ENCODE results near the gene GRIK5.

GRIK5 gene

GRCh38 chr19:42076380-42076944 is 6.5 kb upstream of the GRIK5 start:
- H3K27ac ChIP-seq = peak overlapping the region; percentile 90
- TF ChIP-seq, protein P1, sequence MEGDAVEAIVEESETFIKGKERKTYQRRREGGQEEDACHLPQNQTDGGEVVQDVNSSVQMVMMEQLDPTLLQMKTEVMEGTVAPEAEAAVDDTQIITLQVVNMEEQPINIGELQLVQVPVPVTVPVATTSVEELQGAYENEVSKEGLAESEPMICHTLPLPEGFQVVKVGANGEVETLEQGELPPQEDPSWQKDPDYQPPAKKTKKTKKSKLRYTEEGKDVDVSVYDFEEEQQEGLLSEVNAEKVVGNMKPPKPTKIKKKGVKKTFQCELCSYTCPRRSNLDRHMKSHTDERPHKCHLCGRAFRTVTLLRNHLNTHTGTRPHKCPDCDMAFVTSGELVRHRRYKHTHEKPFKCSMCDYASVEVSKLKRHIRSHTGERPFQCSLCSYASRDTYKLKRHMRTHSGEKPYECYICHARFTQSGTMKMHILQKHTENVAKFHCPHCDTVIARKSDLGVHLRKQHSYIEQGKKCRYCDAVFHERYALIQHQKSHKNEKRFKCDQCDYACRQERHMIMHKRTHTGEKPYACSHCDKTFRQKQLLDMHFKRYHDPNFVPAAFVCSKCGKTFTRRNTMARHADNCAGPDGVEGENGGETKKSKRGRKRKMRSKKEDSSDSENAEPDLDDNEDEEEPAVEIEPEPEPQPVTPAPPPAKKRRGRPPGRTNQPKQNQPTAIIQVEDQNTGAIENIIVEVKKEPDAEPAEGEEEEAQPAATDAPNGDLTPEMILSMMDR (conservative IDR thresholded peaks at IDR 0.05) = no peak
- peak; percentile 7; the same call in 1 of the 2 replicates for TF ChIP-seq ZFX (IDR thresholded peaks at IDR 0.05)

- peak within 1 kb of the TSS; percentile 90 for H3K27ac ChIP-seq
These were observed 5.8 kb upstream of the GRIK5 start, which contains the start of gene ZNF574 for GRCh38 chr19:42075616-42076379. Gene ZNF574 (plus strand): TSS chr19:42076166. CDS start chr19:42078607, 2,441 bp downstream.

GRCh38 chr19:42075364-42075615 is 5.3 kb upstream of the GRIK5 start:
- TF ChIP-seq, protein P1 (conservative IDR thresholded peaks at IDR 0.05) = no peak
- TF ChIP-seq ZFX (IDR thresholded peaks at IDR 0.05) = no peak
- H3K27ac ChIP-seq = peak overlapping the region; percentile 90

More at GRCh38 chr19:42075616-42076379, 5.8 kb upstream of the GRIK5 start, which contains the start of gene ZNF574:
- peak; percentile 81; the same call in 1 of the 2 replicates for TF ChIP-seq ZFX (IDR thresholded peaks at IDR 0.05)
- TF ChIP-seq, protein P1 (conservative IDR thresholded peaks at IDR 0.05) = no peak

DNA sequence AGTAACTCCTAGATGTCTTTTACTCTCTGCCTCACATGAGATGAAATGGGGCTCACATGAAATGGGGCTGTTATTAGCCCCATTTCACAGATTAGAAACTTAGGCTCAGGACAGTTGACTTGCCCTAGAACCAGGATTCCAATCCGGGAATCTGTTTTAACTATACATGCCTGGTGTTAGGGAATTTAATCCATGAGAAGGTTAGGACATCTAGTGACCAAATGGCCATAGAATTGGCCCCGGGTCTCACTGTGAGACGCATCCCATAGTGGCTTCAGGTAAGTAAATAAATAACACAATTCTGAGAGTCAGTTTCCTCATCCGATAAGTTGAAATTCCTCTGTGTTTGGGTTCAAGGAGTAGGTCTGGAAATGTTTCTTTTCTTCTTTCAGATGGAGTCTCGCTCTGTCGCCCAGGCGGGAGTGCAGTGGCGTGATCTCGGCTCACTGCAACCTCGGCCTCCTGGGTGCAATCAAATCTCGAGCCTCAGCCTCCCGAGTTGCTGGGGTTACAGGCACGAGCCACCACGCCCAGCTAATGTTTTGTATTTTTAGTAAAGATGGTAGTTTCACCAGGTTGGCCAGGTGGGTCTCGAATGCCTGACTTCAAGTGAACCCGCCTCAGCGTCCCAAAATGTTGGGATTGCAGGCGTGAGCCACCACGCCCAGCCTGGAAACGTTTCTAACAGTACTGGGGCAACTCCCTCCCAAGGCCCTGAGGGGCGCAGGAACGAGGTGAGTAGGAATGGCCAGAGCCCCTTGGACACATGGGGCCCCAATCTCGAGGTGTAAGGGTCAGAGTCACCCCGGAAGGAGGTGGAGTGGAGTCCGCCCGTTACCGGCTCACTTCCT is 4.7 kb upstream of the GRIK5 start:
- H3K27ac ChIP-seq = peak overlapping the region; percentile 90
- TF ChIP-seq, protein P1 (conservative IDR thresholded peaks at IDR 0.05) = no peak
- no peak for TF ChIP-seq ZFX (IDR thresholded peaks at IDR 0.05)

DNA sequence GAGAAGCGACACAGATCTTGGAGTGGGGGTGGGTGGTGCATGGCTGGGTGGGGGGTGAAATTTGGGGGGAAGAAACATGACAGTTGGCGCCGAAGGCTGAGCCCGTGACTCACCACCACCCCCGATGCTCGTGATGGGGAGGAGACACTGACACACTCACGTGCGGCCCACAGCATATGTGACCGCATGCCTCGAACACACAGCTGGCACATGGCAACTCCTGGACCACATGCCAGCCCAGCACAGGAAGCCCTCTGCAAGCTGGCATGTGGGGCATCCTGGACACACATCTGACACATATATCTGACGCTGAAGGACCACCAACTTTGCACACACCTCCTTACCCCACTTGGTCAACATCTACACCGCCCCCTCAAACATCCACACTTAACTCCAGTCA is 1.2 kb upstream of the GRIK5 start:
- TF ChIP-seq, protein P1 (conservative IDR thresholded peaks at IDR 0.05) = no peak
- TF ChIP-seq ZFX (IDR thresholded peaks at IDR 0.05) = no peak
- H3K27ac ChIP-seq = no peak overlapping the region

GRCh38 chr19:42068756-42069571 is 1.0 kb downstream of the GRIK5 start:
- H3K27ac ChIP-seq = no peak overlapping the region
- TF ChIP-seq, protein P1 (conservative IDR thresholded peaks at IDR 0.05) = no peak
- TF ChIP-seq ZFX (IDR thresholded peaks at IDR 0.05) = no peak
